Measurements from ENCODE around the gene ACADSB. TPM values are rescaled to one million over a fixed set of nuclear protein-coding genes. Genes with fewer than 3 reads are reported as not detected.

ACADSB gene
- total and polyA plus RNA-seq, 7 experiments from 2014 or later: 23.7 to 47.0 (median 27.3) TPM

- no peaks in the 10 kb centered on the region for H3K9me3 ChIP-seq (ENCODE audit: control insufficient read depth in 2 of 3, low read length in 3 of 3)
- H3K36me3 ChIP-seq (ENCODE audit: control insufficient read depth in 2 of 3, insufficient read depth in 3 of 3, low read length in 3 of 3): peaks cover 0 to 9% (median 0%) of the 10 kb centered on the region in 3 experiments
- intact Hi-C loops (cut with micrococcal nuclease): no loop called here
- Mint-ChIP-seq H3K27me3 (peaks cover 0 to 5% (median 0%) of the 10 kb centered on the region in 5 donors), H3K36me3 (peaks cover 6 to 37% (median 19%) of the 10 kb centered on the region in 5 donors), H3K4me1 (no peaks in the 10 kb centered on the region), H3K27ac (no peak overlapping the region), H3K4me3 (no peak overlapping the region), H3K9me3 (peaks cover 0 to 4% (median 0%) of the 10 kb centered on the region in 11 donors)
- H3K27me3 ChIP-seq (ENCODE audit: control insufficient read depth in 2 of 2, insufficient read depth in 2 of 2, low read length in 2 of 2): no peaks in the 10 kb centered on the region
- H3K4me1 ChIP-seq (ENCODE audit: control insufficient read depth in 2 of 2, insufficient read depth in 2 of 2, low read length in 2 of 2): no peaks in the 10 kb centered on the region
- ChIA-PET POLR2A (no interaction called here), CTCF (no interaction called here)
- H3K27ac ChIP-seq (ENCODE audit: low read depth, low read length): no peak overlapping the region
- ATAC-seq (no peak), DNase-seq (no peak)
- H3K4me3 ChIP-seq (ENCODE audit: low read length): no peak overlapping the region
These were observed 49.2 kb downstream of the ACADSB start for GRCh38 chr10:123057968-123058367.

GRCh38 chr10:123061865-123062264, 53.1 kb downstream of the ACADSB start:
- no peak overlapping the region for H3K4me3 Mint-ChIP-seq
- no peak overlapping the region for H3K4me3 ChIP-seq (ENCODE audit: low read length)
- no peaks in the 10 kb centered on the region for H3K27me3 ChIP-seq (ENCODE audit: control insufficient read depth in 2 of 2, insufficient read depth in 2 of 2, low read length in 2 of 2)
- H3K36me3 ChIP-seq (ENCODE audit: control insufficient read depth in 2 of 3, insufficient read depth in 3 of 3, low read length in 3 of 3): no peaks in the 10 kb centered on the region
- no peaks in the 10 kb centered on the region for H3K9me3 ChIP-seq (ENCODE audit: control insufficient read depth in 2 of 3, low read length in 3 of 3)
- ATAC-seq (no peak), DNase-seq (no peak)
- CTCF ChIA-PET: no interaction called here
- H3K27me3 Mint-ChIP-seq: peaks cover 0 to 27% (median 16%) of the 10 kb centered on the region in 5 donors
- peaks cover 0 to 8% (median 0%) of the 10 kb centered on the region in 5 donors for H3K36me3 Mint-ChIP-seq
- no peaks in the 10 kb centered on the region for H3K4me1 Mint-ChIP-seq
- no peaks in the 10 kb centered on the region for H3K4me1 ChIP-seq (ENCODE audit: control insufficient read depth in 2 of 2, insufficient read depth in 2 of 2, low read length in 2 of 2)
- H3K27ac Mint-ChIP-seq: no peak overlapping the region
- POLR2A ChIA-PET: no interaction called here
- no peak overlapping the region for H3K27ac ChIP-seq (ENCODE audit: low read depth, low read length)
- intact Hi-C loops (cut with micrococcal nuclease): no loop called here
- H3K9me3 Mint-ChIP-seq: peaks cover 0 to 3% (median 0%) of the 10 kb centered on the region in 11 donors

DNA sequence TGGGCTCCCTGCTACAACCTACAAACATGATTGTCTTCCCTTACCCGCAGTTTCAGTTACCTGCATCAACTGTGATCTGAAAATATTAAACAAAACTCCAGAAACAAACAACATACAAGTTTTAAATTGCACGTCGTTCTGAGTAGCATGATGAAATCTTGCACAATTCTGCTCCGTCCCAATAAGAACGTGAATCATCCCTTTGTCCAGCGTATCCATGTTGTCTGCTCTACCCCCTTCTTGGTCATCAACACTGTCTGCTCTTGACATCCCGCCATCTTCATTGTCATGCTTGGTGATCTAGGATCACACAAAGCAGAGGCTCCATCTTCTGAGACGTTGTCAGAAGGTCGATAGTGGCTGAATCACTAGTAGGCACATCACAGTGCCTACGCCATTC, 53.9 kb downstream of the ACADSB start:
- Mint-ChIP-seq H3K27ac (no peak overlapping the region), H3K27me3 (peaks cover 0 to 31% (median 17%) of the 10 kb centered on the region in 5 donors), H3K4me1 (no peaks in the 10 kb centered on the region), H3K9me3 (peaks cover 0 to 3% (median 0%) of the 10 kb centered on the region in 11 donors), H3K36me3 (peaks cover 0 to 2% (median 0%) of the 10 kb centered on the region in 5 donors), H3K4me3 (no peak overlapping the region)
- ATAC-seq (no peak), DNase-seq (no peak)
- Histone ChIP-seq H3K27me3 (ENCODE audit: control insufficient read depth in 2 of 2, insufficient read depth in 2 of 2, low read length in 2 of 2) (no peaks in the 10 kb centered on the region), H3K4me3 (ENCODE audit: low read length) (no peak overlapping the region), H3K36me3 (ENCODE audit: control insufficient read depth in 2 of 3, insufficient read depth in 3 of 3, low read length in 3 of 3) (no peaks in the 10 kb centered on the region), H3K27ac (ENCODE audit: low read depth, low read length) (no peak overlapping the region), H3K9me3 (ENCODE audit: control insufficient read depth in 2 of 3, low read length in 3 of 3) (no peaks in the 10 kb centered on the region), H3K4me1 (ENCODE audit: control insufficient read depth in 2 of 2, insufficient read depth in 2 of 2, low read length in 2 of 2) (no peaks in the 10 kb centered on the region)
- intact Hi-C loops (cut with micrococcal nuclease): no loop called here
- ChIA-PET POLR2A (no interaction called here), CTCF (no interaction called here)

DNA sequence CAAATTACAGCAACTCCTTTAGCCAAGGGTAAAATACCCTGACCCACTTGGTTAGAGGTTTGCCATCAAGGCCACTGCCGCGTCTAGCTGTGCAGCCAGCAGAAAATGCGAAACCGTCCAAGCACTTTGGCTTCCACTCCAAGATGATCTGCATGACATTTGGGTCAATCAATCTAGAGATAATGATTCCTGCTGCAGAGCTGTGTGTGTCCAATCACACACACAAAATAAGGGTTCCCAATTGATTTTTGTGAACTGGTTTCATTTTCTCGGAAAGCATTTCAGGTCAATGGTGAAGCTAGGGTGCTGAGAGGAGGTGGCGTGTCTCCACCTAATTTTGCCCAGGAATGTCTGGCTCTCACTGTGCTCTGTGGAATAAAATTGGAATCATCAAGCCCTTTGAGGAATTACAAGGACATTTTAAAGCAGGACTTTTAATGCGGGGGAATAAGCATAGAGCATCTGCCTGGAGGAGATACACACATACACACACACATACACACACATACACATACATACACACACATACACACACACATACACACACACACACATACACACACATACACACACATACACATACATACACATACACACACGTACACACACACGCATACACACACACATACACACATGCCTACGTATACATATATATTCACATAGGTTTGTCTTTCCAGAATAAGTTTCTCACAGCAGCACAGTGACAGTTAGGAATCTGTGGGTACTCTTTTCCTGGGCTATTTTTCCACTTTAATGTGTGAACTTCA, 59.5 kb downstream of the ACADSB start:
- no peaks in the 10 kb centered on the region for H3K4me1 ChIP-seq (ENCODE audit: control insufficient read depth in 2 of 2, insufficient read depth in 2 of 2, low read length in 2 of 2)
- H3K27ac ChIP-seq (ENCODE audit: low read depth, low read length): no peak overlapping the region
- intact Hi-C loops (cut with micrococcal nuclease): no loop called here
- peaks cover 7 to 48% (median 25%) of the 10 kb centered on the region in 5 donors for H3K27me3 Mint-ChIP-seq
- peaks cover 0 to 3% (median 0%) of the 10 kb centered on the region in 11 donors for H3K9me3 Mint-ChIP-seq
- DNase-seq (no peak), ATAC-seq (no peak)
- no peak overlapping the region for H3K27ac Mint-ChIP-seq
- H3K9me3 ChIP-seq (ENCODE audit: control insufficient read depth in 2 of 3, low read length in 3 of 3): no peaks in the 10 kb centered on the region
- no peaks in the 10 kb centered on the region for H3K36me3 ChIP-seq (ENCODE audit: control insufficient read depth in 2 of 3, insufficient read depth in 3 of 3, low read length in 3 of 3)
- H3K36me3 Mint-ChIP-seq: no peaks in the 10 kb centered on the region
- no peak overlapping the region for H3K4me3 Mint-ChIP-seq
- ChIA-PET CTCF (no interaction called here), POLR2A (no interaction called here)
- H3K4me1 Mint-ChIP-seq: no peaks in the 10 kb centered on the region
- no peak overlapping the region for H3K4me3 ChIP-seq (ENCODE audit: low read length)
- no peaks in the 10 kb centered on the region for H3K27me3 ChIP-seq (ENCODE audit: control insufficient read depth in 2 of 2, insufficient read depth in 2 of 2, low read length in 2 of 2)

- ATAC-seq: no peak
- H3K9me3 Mint-ChIP-seq: peaks cover 0 to 3% (median 0%) of the 10 kb centered on the region in 11 donors
- no peaks in the 10 kb centered on the region for H3K4me1 Mint-ChIP-seq
- H3K4me3 Mint-ChIP-seq: no peak overlapping the region
- Histone ChIP-seq H3K27me3 (ENCODE audit: control insufficient read depth in 2 of 2, insufficient read depth in 2 of 2, low read length in 2 of 2) (no peaks in the 10 kb centered on the region), H3K36me3 (ENCODE audit: control insufficient read depth in 2 of 3, insufficient read depth in 3 of 3, low read length in 3 of 3) (no peaks in the 10 kb centered on the region), H3K4me1 (ENCODE audit: control insufficient read depth in 2 of 2, insufficient read depth in 2 of 2, low read length in 2 of 2) (no peaks in the 10 kb centered on the region), H3K9me3 (ENCODE audit: control insufficient read depth in 2 of 3, low read length in 3 of 3) (no peaks in the 10 kb centered on the region), H3K27ac (ENCODE audit: low read depth, low read length) (no peak overlapping the region), H3K4me3 (ENCODE audit: low read length) (no peak overlapping the region)
- ChIA-PET POLR2A (no interaction called here), CTCF (no interaction called here)
- intact Hi-C loops (cut with micrococcal nuclease): no loop called here
- no peak overlapping the region for H3K27ac Mint-ChIP-seq
- H3K36me3 Mint-ChIP-seq: no peaks in the 10 kb centered on the region
- H3K27me3 Mint-ChIP-seq: peaks cover 7 to 52% (median 29%) of the 10 kb centered on the region in 5 donors
- DNase-seq: no peak
These were observed 60.6 kb downstream of the ACADSB start for GRCh38 chr10:123069246-123069986.

- Mint-ChIP-seq H3K27me3 (peaks cover 7 to 28% (median 21%) of the 10 kb centered on the region in 5 donors), H3K4me1 (peaks cover 0 to 2% (median 0%) of the 10 kb centered on the region in 7 donors), H3K9me3 (peaks cover 0 to 8% (median 0%) of the 10 kb centered on the region in 11 donors), H3K4me3 (no peak overlapping the region), H3K27ac (no peak overlapping the region), H3K36me3 (peaks cover 0 to 6% (median 3%) of the 10 kb centered on the region in 5 donors)
- no peaks in the 10 kb centered on the region for H3K4me1 ChIP-seq (ENCODE audit: control insufficient read depth in 2 of 2, insufficient read depth in 2 of 2, low read length in 2 of 2)
- no peak overlapping the region for H3K4me3 ChIP-seq (ENCODE audit: low read length)
- DNase-seq (no peak), ATAC-seq (no peak)
- H3K27ac ChIP-seq (ENCODE audit: low read depth, low read length): no peak overlapping the region
- POLR2A ChIA-PET: no interaction called here
- no peaks in the 10 kb centered on the region for H3K36me3 ChIP-seq (ENCODE audit: control insufficient read depth in 2 of 3, insufficient read depth in 3 of 3, low read length in 3 of 3)
- no peaks in the 10 kb centered on the region for H3K27me3 ChIP-seq (ENCODE audit: control insufficient read depth in 2 of 2, insufficient read depth in 2 of 2, low read length in 2 of 2)
- intact Hi-C loops (cut with micrococcal nuclease): no loop called here
- peaks cover 0 to 3% (median 0%) of the 10 kb centered on the region in 3 experiments for H3K9me3 ChIP-seq (ENCODE audit: control insufficient read depth in 2 of 3, low read length in 3 of 3)
- CTCF ChIA-PET: no interaction called here
These were observed 64.4 kb downstream of the ACADSB start for GRCh38 chr10:123073187-123073586.
